Stimulated activated naive CD8-positive, alpha-beta T cell treated with anti-CD3 and anti-CD28 coated beads, Interleukin-15, amount 100 ng/mL, for 72 hours (primary cell): ENCODE results near the gene MT1E.
A peak's percentile ranks its signal among the peaks of the same experiment; 100 is the strongest.

ENCODE experiments used
- ATAC-seq: fragments of 150-1000 bp; cut with Tn5 transposase; 2 replicates; pipeline ENCODE4 v1.10.0; 2021; ENCODE audit warnings: mild to moderate bottlenecking, moderate library complexity
- DNase-seq, 2 donors: peaks; one replicate each; pipeline ENCODE4 v3.0.0; 2021 to 2022
- H3K27ac Mint-ChIP-seq, 2 donors: one replicate each; pipeline ENCODE4 v1.8.0; 2022; ENCODE audit warnings: mild to moderate bottlenecking in 2 of 2, mixed read lengths in 2 of 2, moderate library complexity in 2 of 2
- H3K27me3 Mint-ChIP-seq: one replicate; pipeline ENCODE4 v1.8.0; 2022; ENCODE audit warnings: mixed read lengths
- H3K4me1 Mint-ChIP-seq: one replicate; pipeline ENCODE4 v1.8.0; 2022; ENCODE audit warnings: mild to moderate bottlenecking, mixed read lengths
- H3K4me3 Mint-ChIP-seq, 2 donors: one replicate each; pipeline ENCODE4 v1.8.0; 2022; ENCODE audit warnings: mild to moderate bottlenecking in 2 of 2, mixed read lengths in 2 of 2, moderate library complexity in 1 of 2
- H3K9me3 Mint-ChIP-seq, 2 donors: one replicate each; pipeline ENCODE4 v1.8.0; 2022; ENCODE audit warnings: mixed read lengths in 2 of 2

Gene MT1E

GRCh38 chr16:56631197-56631596, 5.6 kb downstream of the MT1E start:
- H3K9me3 Mint-ChIP-seq: no peaks in the 10 kb centered on the region
- H3K4me3 Mint-ChIP-seq: peak overlapping the region in 1 of 2 donors; percentile 79
- peaks cover 92% of the 10 kb centered on the region for H3K27me3 Mint-ChIP-seq
- peaks cover 39% of the 10 kb centered on the region for H3K4me1 Mint-ChIP-seq
- H3K27ac Mint-ChIP-seq: no peak overlapping the region
- ATAC-seq: no peak
- no peak for DNase-seq

DNA sequence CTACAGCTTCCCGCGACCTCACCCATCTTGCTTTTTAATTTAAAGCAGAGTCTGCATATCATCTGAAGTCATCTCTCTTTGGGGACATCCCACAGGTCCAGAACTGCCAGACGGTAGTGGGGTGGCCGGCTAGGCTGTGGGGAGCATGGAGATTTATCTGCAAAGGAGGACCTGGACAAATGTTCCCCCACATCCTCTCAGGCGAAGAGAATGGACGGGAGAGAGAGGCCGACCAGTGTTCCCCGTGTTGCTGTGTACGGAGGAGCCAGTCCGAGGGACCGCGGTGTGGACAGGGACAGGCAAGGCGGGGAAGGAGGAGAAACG, 6.2 kb downstream of the MT1E start:
- ATAC-seq (no peak), DNase-seq (no peak)
- Mint-ChIP-seq H3K27ac (no peak overlapping the region), H3K27me3 (peaks cover 92% of the 10 kb centered on the region), H3K9me3 (no peaks in the 10 kb centered on the region), H3K4me1 (peaks cover 41% of the 10 kb centered on the region), H3K4me3 (peak overlapping the region; percentile 79 to 89)

DNA sequence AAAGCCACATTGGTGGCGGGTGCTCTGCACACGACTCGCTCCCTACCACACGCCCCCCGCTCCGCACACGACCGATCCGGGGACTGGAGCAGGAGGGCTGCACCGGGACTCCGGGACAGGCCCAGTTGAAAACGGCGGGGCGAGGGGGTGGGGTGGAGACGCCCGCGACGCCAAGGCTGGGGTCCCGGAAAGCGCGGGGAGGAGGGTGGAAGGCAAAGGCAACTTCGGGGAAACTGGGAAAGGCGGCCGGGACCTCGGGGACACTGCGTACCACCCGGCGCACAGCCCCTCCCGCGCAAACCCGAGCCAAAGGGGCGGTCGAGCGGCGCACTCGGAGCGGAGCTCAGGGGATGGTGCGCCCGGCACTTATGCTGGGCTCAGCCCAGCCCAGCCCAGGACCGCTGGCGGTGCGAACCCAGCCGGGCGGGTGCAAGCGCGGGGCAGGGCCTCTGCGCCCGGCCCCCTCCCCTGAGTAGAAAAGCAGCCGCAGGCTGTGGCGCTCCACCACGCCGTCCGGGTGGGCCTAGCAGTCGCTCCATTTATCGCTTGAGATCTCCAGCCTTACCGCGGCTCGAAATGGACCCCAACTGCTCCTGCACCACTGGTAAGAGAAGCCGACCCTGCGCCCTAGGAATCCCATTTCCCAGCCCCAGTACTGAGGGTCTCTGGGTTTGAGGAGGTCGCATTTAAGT, 6.7 kb downstream of the MT1E start, which contains the start of gene MT1M:
Gene MT1M (plus strand): TSS at position 504 of the 692 bp plus-strand sequence. CDS start 73 bp downstream, at position 577.
- peak within 1 kb of the TSS; percentile 79 to 89 for H3K4me3 Mint-ChIP-seq
- DNase-seq (no peak), ATAC-seq (peak; percentile 53)
- H3K27me3 Mint-ChIP-seq: peaks cover 92% of the 10 kb centered on the region
- peaks cover 41% of the 10 kb centered on the region for H3K4me1 Mint-ChIP-seq
- H3K9me3 Mint-ChIP-seq: no peaks in the 10 kb centered on the region
- H3K27ac Mint-ChIP-seq: no peak within 1 kb of the TSS

DNA sequence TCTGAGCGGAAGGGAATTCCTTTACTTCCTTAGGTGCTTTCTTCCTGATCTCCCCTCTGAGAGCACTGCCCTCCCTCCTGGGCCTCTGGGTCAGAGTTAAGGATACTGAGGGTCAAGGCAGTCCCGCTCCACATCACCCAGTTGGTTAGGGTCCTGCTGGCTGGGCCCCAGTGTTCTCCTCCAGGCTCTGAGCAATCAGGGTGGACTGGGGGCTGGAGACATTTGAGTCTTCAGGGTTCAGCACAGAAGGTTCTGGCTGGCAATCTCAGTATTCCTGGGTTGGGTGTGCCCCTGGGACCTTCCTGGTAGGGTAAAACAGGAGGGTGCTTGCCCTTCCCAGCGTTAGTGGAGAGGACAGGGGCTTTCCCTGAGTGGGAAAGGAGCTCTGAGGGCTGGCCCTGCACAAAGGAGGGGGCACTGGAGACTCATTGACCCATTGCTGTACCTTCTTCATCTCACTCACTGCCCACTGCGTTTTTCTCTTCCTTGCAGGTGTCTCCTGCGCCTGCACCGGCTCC, 7.3 kb downstream of the MT1E start:
- H3K27me3 Mint-ChIP-seq: peaks cover 96% of the 10 kb centered on the region

GRCh38 chr16:56633535-56633934, 8.0 kb downstream of the MT1E start:
- H3K4me3 Mint-ChIP-seq: no peak overlapping the region
- ATAC-seq: no peak
- peaks cover 100% of the 10 kb centered on the region for H3K27me3 Mint-ChIP-seq
- no peak overlapping the region for H3K27ac Mint-ChIP-seq
- no peak for DNase-seq
- H3K4me1 Mint-ChIP-seq: peaks cover 52% of the 10 kb centered on the region
- no peaks in the 10 kb centered on the region for H3K9me3 Mint-ChIP-seq

More for the DNA sequence above, 7.3 kb downstream of the MT1E start:
- no peak overlapping the region for H3K27ac Mint-ChIP-seq
- H3K9me3 Mint-ChIP-seq: no peaks in the 10 kb centered on the region
- DNase-seq (no peak), ATAC-seq (no peak)
- peaks cover 46% of the 10 kb centered on the region for H3K4me1 Mint-ChIP-seq
- peak overlapping the region; percentile 77 to 89 for H3K4me3 Mint-ChIP-seq

DNA sequence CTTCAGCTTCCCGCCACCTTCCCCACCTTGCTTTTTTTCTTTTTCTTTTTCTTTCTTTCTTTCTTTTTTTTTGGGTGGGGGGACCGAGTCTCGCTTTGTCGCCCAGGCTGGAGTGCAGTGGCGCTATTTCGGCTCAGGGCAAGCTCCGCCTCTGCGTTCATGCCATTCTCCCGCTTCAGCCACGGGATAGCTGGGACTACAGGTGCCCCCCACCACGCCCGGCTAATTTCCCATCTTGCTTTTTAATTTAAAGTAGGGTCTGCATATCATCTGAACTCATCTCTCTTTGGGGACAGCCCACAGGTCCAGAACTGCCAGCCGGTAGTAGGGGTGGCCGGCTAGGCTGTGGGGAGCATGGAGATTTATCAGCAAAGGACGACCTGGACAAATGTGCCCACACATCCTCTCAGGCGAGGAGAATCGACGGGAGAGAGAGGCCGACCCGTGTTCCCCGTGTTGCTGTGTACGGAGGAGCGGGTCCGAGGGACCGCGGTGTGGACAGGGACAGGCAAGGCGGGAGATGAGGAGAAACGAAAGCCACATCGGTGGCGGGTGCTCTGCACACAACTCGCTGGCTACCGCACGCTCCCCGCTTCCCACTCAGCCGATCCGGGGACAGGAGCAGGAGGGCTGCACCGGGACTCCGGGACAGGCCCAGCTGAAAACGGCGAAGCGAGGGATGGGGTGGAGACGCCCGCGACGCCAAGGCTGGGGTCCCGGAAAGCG, 9.3 kb downstream of the MT1E start:
- Mint-ChIP-seq H3K4me1 (peaks cover 56% of the 10 kb centered on the region), H3K27ac (peak overlapping the region in 1 of 2 donors; percentile 34), H3K4me3 (peak overlapping the region; percentile 76 to 81), H3K27me3 (peaks cover 100% of the 10 kb centered on the region), H3K9me3 (no peaks in the 10 kb centered on the region)
- no peak for DNase-seq
- no peak for ATAC-seq

GRCh38 chr16:56635441-56635967, 9.9 kb downstream of the MT1E start:
- DNase-seq (no peak), ATAC-seq (no peak)
- Mint-ChIP-seq H3K9me3 (no peaks in the 10 kb centered on the region), H3K4me1 (peaks cover 56% of the 10 kb centered on the region), H3K4me3 (peak overlapping the region; percentile 76 to 81), H3K27ac (no peak overlapping the region), H3K27me3 (peaks cover 100% of the 10 kb centered on the region)

GRCh38 chr16:56636616-56637413, 11.2 kb downstream of the MT1E start:
- Mint-ChIP-seq H3K27me3 (peaks cover 96% of the 10 kb centered on the region), H3K27ac (no peak overlapping the region), H3K4me3 (no peak overlapping the region), H3K4me1 (peaks cover 53% of the 10 kb centered on the region), H3K9me3 (no peaks in the 10 kb centered on the region)
- DNase-seq: no peak
- ATAC-seq: no peak

DNA sequence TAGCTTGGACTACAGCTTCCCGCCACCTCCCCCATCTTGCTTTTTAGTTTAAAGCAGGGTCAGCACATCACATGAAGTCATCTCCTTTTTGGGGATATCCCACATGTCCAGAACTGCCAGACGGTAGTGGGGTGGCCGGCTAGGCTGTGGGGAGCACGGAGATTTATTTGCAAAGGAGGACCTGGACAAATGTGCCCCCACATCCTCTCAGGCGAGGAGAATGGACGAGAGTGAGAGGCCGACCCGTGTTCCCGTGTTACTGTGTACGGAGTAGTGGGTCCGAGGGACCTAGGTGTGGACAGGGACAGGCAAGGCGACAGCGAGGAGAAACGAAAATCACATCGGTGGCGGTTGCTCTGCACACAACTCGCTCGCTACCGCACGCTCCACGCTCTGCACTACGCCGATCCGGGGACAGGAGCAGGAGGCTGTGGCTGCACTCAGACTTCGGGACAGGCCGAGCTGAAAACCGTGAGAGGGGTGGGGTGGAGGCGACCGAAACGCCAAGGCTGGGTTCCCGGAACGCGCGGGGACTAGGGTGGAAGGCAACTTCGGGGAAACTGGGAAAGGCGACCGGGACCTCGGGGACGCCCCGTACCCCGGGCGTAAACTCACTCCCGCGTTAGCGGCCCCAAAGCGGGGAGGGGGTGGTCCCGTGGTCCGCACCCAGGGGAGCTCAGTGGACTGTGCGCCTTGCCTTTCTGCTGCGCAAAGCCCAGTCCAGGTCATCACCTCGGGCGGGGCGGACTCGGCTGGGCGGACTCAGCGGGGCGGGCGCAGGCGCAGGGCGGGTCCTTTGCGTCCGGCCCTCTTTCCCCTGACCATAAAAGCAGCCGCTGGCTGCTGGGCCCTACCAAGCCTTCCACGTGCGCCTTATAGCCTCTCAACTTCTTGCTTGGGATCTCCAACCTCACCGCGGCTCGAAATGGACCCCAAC, 12.5 kb downstream of the MT1E start, which contains the start of gene MT1A:
Gene MT1A (plus strand): TSS at position 853 of the 937 bp plus-strand sequence. CDS start 73 bp downstream, at position 926.
- peak; percentile 69 for ATAC-seq
- peak within 1 kb of the TSS; percentile 83 for H3K4me3 Mint-ChIP-seq
- H3K27ac Mint-ChIP-seq: peak within 1 kb of the TSS in 1 of 2 donors; percentile 41
- H3K9me3 Mint-ChIP-seq: no peaks in the 10 kb centered on the region
- peaks cover 50% of the 10 kb centered on the region for H3K4me1 Mint-ChIP-seq
- no peak for DNase-seq
- H3K27me3 Mint-ChIP-seq: peaks cover 84% of the 10 kb centered on the region

- Mint-ChIP-seq H3K4me1 (peaks cover 58% of the 10 kb centered on the region), H3K27ac (no peak overlapping the region), H3K27me3 (peaks cover 79% of the 10 kb centered on the region), H3K4me3 (peak overlapping the region; percentile 72 to 83), H3K9me3 (no peaks in the 10 kb centered on the region)
- ATAC-seq (no peak), DNase-seq (no peak)
Observed at GRCh38 chr16:56639045-56639444, 13.5 kb downstream of the MT1E start.

- H3K4me1 Mint-ChIP-seq: peaks cover 57% of the 10 kb centered on the region
- H3K9me3 Mint-ChIP-seq: no peaks in the 10 kb centered on the region
- no peak overlapping the region for H3K27ac Mint-ChIP-seq
- H3K27me3 Mint-ChIP-seq: peaks cover 77% of the 10 kb centered on the region
- H3K4me3 Mint-ChIP-seq: no peak overlapping the region
- DNase-seq: no peak
- ATAC-seq: no peak
Observed at GRCh38 chr16:56640076-56640475, 14.5 kb downstream of the MT1E start.

- peaks cover 66% of the 10 kb centered on the region for H3K27me3 Mint-ChIP-seq
- H3K27ac Mint-ChIP-seq: no peak overlapping the region
- H3K4me3 Mint-ChIP-seq: no peak overlapping the region
- no peaks in the 10 kb centered on the region for H3K9me3 Mint-ChIP-seq
- no peak for ATAC-seq
- no peak for DNase-seq
- peaks cover 46% of the 10 kb centered on the region for H3K4me1 Mint-ChIP-seq
Observed at GRCh38 chr16:56641166-56641565, 15.6 kb downstream of the MT1E start.

- H3K4me3 Mint-ChIP-seq: peak overlapping the region; percentile 75 to 83
- ATAC-seq (peak; percentile 100), DNase-seq (peak; percentile 79 to 80)
- H3K27ac Mint-ChIP-seq: peak overlapping the region; percentile 80 to 85
- H3K9me3 Mint-ChIP-seq: no peaks in the 10 kb centered on the region
- H3K27me3 Mint-ChIP-seq: peaks cover 60% of the 10 kb centered on the region
- H3K4me1 Mint-ChIP-seq: peaks cover 31% of the 10 kb centered on the region
Observed at GRCh38 chr16:56643080-56643778, 17.6 kb downstream of the MT1E start.

DNA sequence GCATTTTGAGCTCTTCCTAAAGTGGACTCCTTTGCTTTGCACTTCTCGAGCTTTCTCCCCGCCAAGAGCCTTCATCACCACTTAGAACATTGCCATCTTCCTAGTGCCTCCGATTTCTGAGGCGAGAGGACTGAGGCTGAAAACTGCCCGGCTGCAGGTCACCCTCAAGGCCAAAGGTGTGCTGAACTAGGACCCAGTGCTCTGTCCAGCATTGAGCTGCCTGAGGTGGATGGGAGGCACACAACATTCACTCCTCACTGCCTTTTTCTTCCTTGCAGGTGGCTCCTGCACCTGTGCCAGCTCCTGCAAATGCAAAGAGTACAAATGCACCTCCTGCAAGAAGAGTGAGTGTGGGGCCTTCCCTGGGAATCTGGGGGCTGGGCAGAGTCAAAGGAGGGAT, 18.3 kb downstream of the MT1E start:
- peak; percentile 1 for ATAC-seq
- H3K4me3 Mint-ChIP-seq: peak overlapping the region; percentile 75 to 83
- peaks cover 25% of the 10 kb centered on the region for H3K4me1 Mint-ChIP-seq

More for the DNA sequence above, 18.3 kb downstream of the MT1E start:
- H3K27ac Mint-ChIP-seq: peak overlapping the region; percentile 80 to 85
- no peaks in the 10 kb centered on the region for H3K9me3 Mint-ChIP-seq
- DNase-seq: no peak
- peaks cover 60% of the 10 kb centered on the region for H3K27me3 Mint-ChIP-seq
